IMR-90 (cell line): ENCODE measurements around the gene EIF2S1. TPM values are rescaled to one million over a fixed set of nuclear protein-coding genes. Genes with fewer than 3 reads are reported as not detected.

Experiments used
- ATAC-seq: fragments of 200-7000 bp; cut with Tn5 transposase; 2 replicates; pipeline ENCODE4 v1.9.1; 2020; ENCODE audit warnings: low read depth, mild to moderate bottlenecking, moderate library complexity
- BruUV-seq: library from RNA; stranded (reverse); fragments of 400-500 nt; replicated peaks from 2 replicates; lab custom pipeline; 2021; lab: Mats Ljungman, UMichigan
- CTCF ChIA-PET: fragments of 300-600 bp; formaldehyde crosslinking; extraction: SDS; loops from one replicate; lab custom pipeline; 2021; ENCODE audit warnings: antibody characterized with exemption; lab: Yijun Ruan, JAX
- POLR2A ChIA-PET: fragments of 300-600 bp; sonication (Branson Sonifier 250); formaldehyde crosslinking; loops from one replicate; lab custom pipeline; 2022; ENCODE audit warnings: antibody characterized with exemption; ENCODE audit not compliant: unreplicated experiment; lab: Charles Lee
- DNase-seq: peaks from one replicate; pipeline ENCODE4 v3.0.0; 2013
- H2AFZ ChIP-seq: replicated peaks from 2 replicates; pipeline ENCODE3; 2013; ENCODE audit warnings: low read length, mild to moderate bottlenecking; ENCODE audit not compliant: poor library complexity
- H2AK5ac ChIP-seq: 2 replicates; pipeline ENCODE4 v1.6.1; 2013; ENCODE audit warnings: low read depth, low read length, inconsistent platforms
- H2AK9ac ChIP-seq: replicated peaks from 2 replicates; pipeline ENCODE3; 2013; ENCODE audit warnings: mild to moderate bottlenecking, low read depth, low read length, moderate library complexity; ENCODE audit not compliant: poor library complexity
- H2BK120ac ChIP-seq: 2 replicates; pipeline ENCODE4 v1.6.1; 2013; ENCODE audit warnings: low read depth, low read length, inconsistent platforms
- H2BK15ac ChIP-seq: 3 replicates; pipeline ENCODE4 v1.6.1; 2013; ENCODE audit warnings: low read depth, low read length, inconsistent platforms
- H2BK20ac ChIP-seq: 2 replicates; pipeline ENCODE4 v1.6.1; 2013; ENCODE audit warnings: low read depth, mild to moderate bottlenecking, inconsistent platforms, low read length, moderate library complexity
- H2BK5ac ChIP-seq: 2 replicates; pipeline ENCODE4 v1.6.1; 2013; ENCODE audit warnings: mild to moderate bottlenecking, low read depth, low read length, inconsistent platforms; ENCODE audit not compliant: poor library complexity, severe bottlenecking
- H3K14ac ChIP-seq: replicated peaks from 2 replicates; pipeline ENCODE4 v1.6.1; 2013; ENCODE audit warnings: low read depth, low read length, inconsistent platforms
- H3K18ac ChIP-seq: 2 replicates; pipeline ENCODE4 v1.6.1; 2013; ENCODE audit warnings: low read depth, low read length, control low read depth
- H3K23ac ChIP-seq: 2 replicates; pipeline ENCODE4 v1.6.1; 2013; ENCODE audit warnings: low read depth, low read length, inconsistent platforms
- H3K27ac ChIP-seq: 2 replicates; pipeline ENCODE4 v1.5.1; 2013; ENCODE audit warnings: mild to moderate bottlenecking, control low read depth, low read length; ENCODE audit not compliant: insufficient read depth
- H3K27me3 ChIP-seq: 2 replicates; pipeline ENCODE4 v1.6.1; 2013; ENCODE audit warnings: low read length; ENCODE audit not compliant: control insufficient read depth, insufficient read depth
- H3K36me3 ChIP-seq: 2 replicates; pipeline ENCODE4 v1.6.1; 2013; ENCODE audit warnings: low read length, mixed read lengths; ENCODE audit not compliant: control insufficient read depth, insufficient read depth
- H3K4ac ChIP-seq: 2 replicates; pipeline ENCODE4 v1.6.1; 2013; ENCODE audit warnings: low read depth, low read length, inconsistent platforms
- H3K4me1 ChIP-seq: 2 replicates; pipeline ENCODE4 v1.6.1; 2013; ENCODE audit warnings: low read length, mixed read lengths; ENCODE audit not compliant: control insufficient read depth, insufficient read depth
- H3K4me2 ChIP-seq: 2 replicates; pipeline ENCODE4 v1.6.1; 2013; ENCODE audit warnings: low read depth, mild to moderate bottlenecking, control low read depth, low read length, moderate library complexity
- H3K4me3 ChIP-seq: 2 replicates; pipeline ENCODE4 v1.5.1; 2013; ENCODE audit warnings: low read depth, mild to moderate bottlenecking, control low read depth, low read length, moderate library complexity; ENCODE audit not compliant: insufficient read depth
- H3K56ac ChIP-seq: 2 replicates; pipeline ENCODE4 v1.6.1; 2013; ENCODE audit warnings: low read length, inconsistent platforms; ENCODE audit not compliant: insufficient read depth; ENCODE audit errors: extremely low read depth
- H3K79me1 ChIP-seq, 2 experiments: 2 replicates each; pipeline ENCODE4 v1.6.1; 2013; ENCODE audit warnings: low read length in 2 of 2, inconsistent platforms in 1 of 2, low read depth in 1 of 2
- H3K9ac ChIP-seq: 2 replicates; pipeline ENCODE4 v1.6.1; 2013; ENCODE audit warnings: low read depth, low read length, control low read depth
- H3K9me1 ChIP-seq: 2 replicates; pipeline ENCODE4 v1.6.1; 2013; ENCODE audit warnings: low read length, inconsistent platforms; ENCODE audit not compliant: insufficient read depth
- H3K9me3 ChIP-seq: 2 replicates; pipeline ENCODE4 v1.6.1; 2013; ENCODE audit warnings: low read length; ENCODE audit not compliant: control insufficient read depth, insufficient read depth
- H4K20me1 ChIP-seq: 2 replicates; pipeline ENCODE4 v1.6.1; 2013; ENCODE audit warnings: low read length, inconsistent platforms; ENCODE audit not compliant: insufficient read depth
- H4K5ac ChIP-seq: 2 replicates; pipeline ENCODE4 v1.6.1; 2013; ENCODE audit warnings: mild to moderate bottlenecking, low read depth, low read length, control low read depth
- H4K8ac ChIP-seq, 2 experiments: 2 replicates each; pipeline ENCODE4 v1.6.1; 2013; ENCODE audit warnings: low read depth in 2 of 2, low read length in 2 of 2, control low read depth in 1 of 2, inconsistent platforms in 1 of 2
- H4K91ac ChIP-seq: 2 replicates; pipeline ENCODE4 v1.6.1; 2013; ENCODE audit warnings: low read depth, low read length, inconsistent platforms; ENCODE audit not compliant: insufficient read depth
- BHLHE40 ChIP-seq: fragments of 150-350 bp; IDR thresholded peaks from 2 replicates; pipeline ENCODE4 v1.6.1; 2016; ENCODE audit warnings: mild to moderate bottlenecking, low read depth, low read length
- CEBPB ChIP-seq: IDR thresholded peaks from 2 replicates; pipeline ENCODE4 v1.6.1; 2012; ENCODE audit warnings: low read depth, low read length, improper control_type of control experiment
- CHD1 ChIP-seq: IDR thresholded peaks from 2 replicates; pipeline ENCODE4 v1.6.1; 2012; ENCODE audit warnings: low read depth, low read length, improper control_type of control experiment
- ELK1 ChIP-seq: fragments of 150-350 bp; IDR thresholded peaks from 2 replicates; pipeline ENCODE4 v1.6.1; 2016; ENCODE audit warnings: low read depth, mild to moderate bottlenecking, low read length, moderate library complexity, borderline replicate concordance
- FOS ChIP-seq: fragments of 150-350 bp; IDR thresholded peaks from 2 replicates; pipeline ENCODE4 v1.6.1; 2016; ENCODE audit warnings: low read depth, low read length
- MAFK ChIP-seq: IDR thresholded peaks from 2 replicates; pipeline ENCODE4 v1.6.1; 2012; ENCODE audit warnings: low read depth, low read length, improper control_type of control experiment
- MAZ ChIP-seq: IDR thresholded peaks from 2 replicates; pipeline ENCODE4 v1.6.1; 2012; ENCODE audit warnings: low read depth, mild to moderate bottlenecking, low read length, improper control_type of control experiment, moderate library complexity, borderline replicate concordance
- MXI1 ChIP-seq: IDR thresholded peaks from 2 replicates; pipeline ENCODE4 v1.6.1; 2012; ENCODE audit warnings: low read depth, mild to moderate bottlenecking, low read length, moderate library complexity, borderline replicate concordance
- NFE2L2 ChIP-seq: fragments of 150-350 bp; IDR thresholded peaks from 2 replicates; pipeline ENCODE4 v1.6.1; 2016; ENCODE audit warnings: low read depth, mild to moderate bottlenecking, low read length
- POLR2A ChIP-seq: IDR thresholded peaks from 2 replicates; pipeline ENCODE4 v1.6.1; 2012; ENCODE audit warnings: mild to moderate bottlenecking, low read depth, low read length
- RAD21 ChIP-seq: IDR thresholded peaks from 2 replicates; pipeline ENCODE4 v1.6.1; 2012; ENCODE audit warnings: low read length, improper control_type of control experiment
- RCOR1 ChIP-seq: IDR thresholded peaks from 2 replicates; pipeline ENCODE4 v1.6.1; 2012; ENCODE audit warnings: mild to moderate bottlenecking, low read length, improper control_type of control experiment; ENCODE audit not compliant: insufficient replicate concordance
- RFX5 ChIP-seq: IDR thresholded peaks from 2 replicates; pipeline ENCODE4 v1.8.0; 2012; ENCODE audit warnings: low read depth, mild to moderate bottlenecking, low read length, moderate library complexity
- SMC3 ChIP-seq: fragments of 150-350 bp; IDR thresholded peaks from 2 replicates; pipeline ENCODE4 v1.6.1; 2016; ENCODE audit warnings: low read depth, mild to moderate bottlenecking, antibody characterized with exemption, low read length, moderate library complexity
- WGBS, 2 experiments: methylation state at CpG; one replicate each; pipeline versions ENCODE4 v1.1.5 to v1.1.7; 2013; ENCODE audit warnings: missing lambda C conversion rate in 2 of 2; ENCODE audit not compliant: insufficient read length in 1 of 2; ENCODE audit errors: extremely low coverage in 2 of 2; 5-methylcytosine and 5-hydroxymethylcytosine counted together
- dilution Hi-C: fragments of 300-500 bp; cut with HindIII; formaldehyde crosslinking; loops from one replicate; pipeline ENCODE4 v1.14.3; 2018; ENCODE audit warnings: low sequenced_read_pairs; ENCODE audit not compliant: unreplicated experiment
- in situ Hi-C: fragments of 300-500 bp; cut with MboI; formaldehyde crosslinking; loops from 3 replicates; pipeline ENCODE4 v1.14.3; 2019; ENCODE audit warnings: low sequenced_read_pairs, inconsistent platforms, mixed read lengths
- intact Hi-C: fragments of 100-400 bp; cut with micrococcal nuclease; formaldehyde crosslinking; loops from 2 replicates; pipeline ENCODE4 v1.10.0; 2022
- polyA plus RNA-seq, 3 experiments: library from polyadenylated mRNA; depleted of rRNA; stranded (reverse); fragments of >200 nt; gene quantifications; 2 replicates each; pipeline ENCODE4 v1.2.3, GENCODE V29; 2012; ENCODE audit warnings: low replicate concordance in 1 of 3
- total RNA-seq: library from RNA; depleted of rRNA; stranded (reverse); fragments of >200 nt; gene quantifications from 2 replicates; pipeline ENCODE4 v1.2.3, GENCODE V29; 2012
- TF ChIP-seq, protein P1 (sequence below): fragments of 150-350 bp; IDR thresholded peaks from 2 replicates; pipeline ENCODE4 v1.6.1; 2017; ENCODE audit warnings: mild to moderate bottlenecking, antibody characterized with exemption, low read length, low read depth
- TF ChIP-seq, protein P2 (sequence below): conservative IDR thresholded peaks from 2 replicates; pipeline ENCODE4 v1.5.1; 2012; ENCODE audit warnings: mild to moderate bottlenecking, low read depth, low read length, improper control_type of control experiment

EIF2S1 gene
- total and polyA plus RNA-seq, 2 of the 4 experiments (the other 2 are of a cell fraction): 57.9 to 125 TPM

DNA sequence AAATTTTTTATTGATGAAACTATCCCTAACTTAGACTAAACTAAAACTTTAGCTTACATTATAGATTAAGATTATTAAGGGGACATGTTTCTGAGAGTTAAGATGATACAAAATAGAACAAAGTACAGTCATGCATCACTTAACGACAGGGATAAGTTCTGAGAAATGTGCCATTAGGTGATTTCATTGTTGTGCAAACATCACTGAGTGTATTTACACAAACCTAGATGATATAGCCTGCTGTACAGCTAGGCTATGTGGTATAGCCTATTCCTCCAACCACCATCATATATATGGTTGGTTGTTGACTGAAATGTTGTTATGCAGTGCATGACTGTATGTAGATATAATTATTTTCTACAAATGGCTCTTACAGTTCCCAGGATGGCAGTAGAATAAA is 47.0 kb upstream of the EIF2S1 start:
- Histone ChIP-seq H3K4me2 (no peak overlapping the region), H3K56ac (no peak overlapping the region), H4K91ac (no peak overlapping the region), H3K4me1 (no peaks in the 10 kb centered on the region), H2BK15ac (no peak overlapping the region), H3K27me3 (no peaks in the 10 kb centered on the region), H2AK9ac (no peak overlapping the region), H3K4me3 (no peak overlapping the region), H3K23ac (no peak overlapping the region), H3K9me1 (no peaks in the 10 kb centered on the region), H2BK20ac (no peak overlapping the region), H2AK5ac (no peak overlapping the region), H3K9me3 (no peaks in the 10 kb centered on the region), H3K18ac (no peak overlapping the region), H2BK120ac (no peak overlapping the region), H3K36me3 (peaks cover 11% of the 10 kb centered on the region), H3K79me1 (no peaks in the 10 kb centered on the region), H4K5ac (no peak overlapping the region), H3K9ac (no peak overlapping the region), H2BK5ac (no peak overlapping the region), H3K4ac (no peak overlapping the region), H3K27ac (no peak overlapping the region), H2AFZ (no peak overlapping the region), H3K14ac (no peak overlapping the region), H4K20me1 (no peaks in the 10 kb centered on the region), H4K8ac (no peak overlapping the region)
- WGBS, 2 experiments: no CpG with 5 or more reads among the region's 1 CpG
- no peak for DNase-seq
- ChIA-PET CTCF (no interaction called here), POLR2A (no interaction called here)
- dilution Hi-C loops (no loop called here), intact Hi-C loops (no loop called here), in situ Hi-C loops (no loop called here)
- BruUV-seq: no TSS peak
- no peak for ATAC-seq
- no peak for TF ChIP-seq FOS
- TF ChIP-seq BHLHE40: no peak
- no peak for TF ChIP-seq MAFK
- no peak for TF ChIP-seq MXI1
- TF ChIP-seq NFE2L2: no peak
- no peak for TF ChIP-seq MAZ
- no peak for TF ChIP-seq CEBPB
- TF ChIP-seq, protein P1, sequence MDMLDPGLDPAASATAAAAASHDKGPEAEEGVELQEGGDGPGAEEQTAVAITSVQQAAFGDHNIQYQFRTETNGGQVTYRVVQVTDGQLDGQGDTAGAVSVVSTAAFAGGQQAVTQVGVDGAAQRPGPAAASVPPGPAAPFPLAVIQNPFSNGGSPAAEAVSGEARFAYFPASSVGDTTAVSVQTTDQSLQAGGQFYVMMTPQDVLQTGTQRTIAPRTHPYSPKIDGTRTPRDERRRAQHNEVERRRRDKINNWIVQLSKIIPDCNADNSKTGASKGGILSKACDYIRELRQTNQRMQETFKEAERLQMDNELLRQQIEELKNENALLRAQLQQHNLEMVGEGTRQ: no peak
- no peak for TF ChIP-seq ELK1
- no peak for TF ChIP-seq RFX5
- no peak for TF ChIP-seq CHD1
- TF ChIP-seq POLR2A: no peak
- no peak for TF ChIP-seq RCOR1
- TF ChIP-seq SMC3: no peak
- TF ChIP-seq RAD21: no peak
- TF ChIP-seq, protein P2, sequence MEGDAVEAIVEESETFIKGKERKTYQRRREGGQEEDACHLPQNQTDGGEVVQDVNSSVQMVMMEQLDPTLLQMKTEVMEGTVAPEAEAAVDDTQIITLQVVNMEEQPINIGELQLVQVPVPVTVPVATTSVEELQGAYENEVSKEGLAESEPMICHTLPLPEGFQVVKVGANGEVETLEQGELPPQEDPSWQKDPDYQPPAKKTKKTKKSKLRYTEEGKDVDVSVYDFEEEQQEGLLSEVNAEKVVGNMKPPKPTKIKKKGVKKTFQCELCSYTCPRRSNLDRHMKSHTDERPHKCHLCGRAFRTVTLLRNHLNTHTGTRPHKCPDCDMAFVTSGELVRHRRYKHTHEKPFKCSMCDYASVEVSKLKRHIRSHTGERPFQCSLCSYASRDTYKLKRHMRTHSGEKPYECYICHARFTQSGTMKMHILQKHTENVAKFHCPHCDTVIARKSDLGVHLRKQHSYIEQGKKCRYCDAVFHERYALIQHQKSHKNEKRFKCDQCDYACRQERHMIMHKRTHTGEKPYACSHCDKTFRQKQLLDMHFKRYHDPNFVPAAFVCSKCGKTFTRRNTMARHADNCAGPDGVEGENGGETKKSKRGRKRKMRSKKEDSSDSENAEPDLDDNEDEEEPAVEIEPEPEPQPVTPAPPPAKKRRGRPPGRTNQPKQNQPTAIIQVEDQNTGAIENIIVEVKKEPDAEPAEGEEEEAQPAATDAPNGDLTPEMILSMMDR: no peak
